ENCODE results near the gene HIP1R. TPM values are rescaled to one million over a fixed set of nuclear protein-coding genes. Genes with fewer than 3 reads are reported as not detected.

The HIP1R gene
- total and polyA plus RNA-seq, 10 of the 15 experiments (the other 5 are each of a cell fraction or from before 2014, with no cell fraction given) = 0.18 to 27.7 (median 11.7) TPM

- H3K9me3 ChIP-seq (replicated peaks; ENCODE audit: control insufficient read depth, insufficient read depth, low read length) = no peaks in the 10 kb centered on the region
- DNase-seq (ENCODE audit: low read depth, low spot score) = no peak
- intact Hi-C loops (cut with micrococcal nuclease; ENCODE audit: unreplicated experiment) (no loop called here), in situ Hi-C loops (cut with MboI) (loop anchor here (25.0 kb wide), 1 partner anchor 383 kb away; the partner anchor contains the start of genes MPHOSPH9 and MTRFR)
- H3K27me3 ChIP-seq (replicated peaks in 1 of 2; ENCODE audit: control insufficient read depth in 2 of 2, insufficient read depth in 2 of 2, low read length in 1 of 2) = no peaks in the 10 kb centered on the region; a peak in 1 of 4 replicates
- H2AFZ ChIP-seq (ENCODE audit: control insufficient read depth, low read depth, low read length) = no peak overlapping the region
- no peak overlapping the region for H3K4me3 ChIP-seq
- BruUV-seq (replicated peaks) = no TSS peak
- no peak for ATAC-seq
- no peaks in the 10 kb centered on the region for H3K4me1 ChIP-seq (ENCODE audit: control insufficient read depth, insufficient read depth, low read length)
- WGBS (ENCODE audit: insufficient coverage, insufficient replicate concordance, low lambda C conversion rate, missing lambda C conversion rate) = 73% methylated on average over 17 of the region's 17 CpGs
- H3K4me2 ChIP-seq (ENCODE audit: control insufficient read depth, insufficient read depth) = no peak overlapping the region
- no peak overlapping the region for H3K9ac ChIP-seq (ENCODE audit: control insufficient read depth, insufficient read depth, low read length)
- SMC1A ChIA-PET (ENCODE audit: uncharacterized antibody, unreplicated experiment) = no interaction called here
- no peak for FAIRE-seq
- CTCF ChIA-PET = interaction anchor here (0.6 kb wide), 1 partner anchor 119 kb away, joined by 3 read pairs; no protein-coding TSS in a partner anchor
- H3K27ac ChIP-seq (ENCODE audit: control insufficient read depth, insufficient read depth) = no peak overlapping the region
- no peaks in the 10 kb centered on the region for H4K20me1 ChIP-seq (ENCODE audit: control insufficient read depth, insufficient read depth)
- no peaks in the 10 kb centered on the region for H3K79me2 ChIP-seq (ENCODE audit: control insufficient read depth, insufficient read depth, low read length)
- RAD21 ChIA-PET (ENCODE audit: unreplicated experiment) = interaction anchor here (1.1 kb wide), 1 partner anchor 97 kb away, joined by 3 read pairs; no protein-coding TSS in a partner anchor
- POLR2A ChIA-PET = interaction anchor here (0.7 kb wide), 1 partner anchor 1437 kb away, joined by 4 read pairs; no protein-coding TSS in a partner anchor
- peaks cover 0 to 5% of the 10 kb centered on the region in 2 experiments; a peak in 2 of 4 replicates for H3K36me3 ChIP-seq (ENCODE audit: control insufficient read depth in 2 of 2, insufficient read depth in 2 of 2, low read length in 1 of 2)
- TF ChIP-seq KDM1A (IDR thresholded peaks at IDR 0.05; ENCODE audit: borderline replicate concordance) (no peak), RELA (IDR thresholded peaks at IDR 0.05; ENCODE audit: borderline replicate concordance, partially characterized antibody) (no peak), IRF4 (IDR thresholded peaks at IDR 0.05; ENCODE audit: low read depth, low read length) (no peak), RBBP5 (conservative IDR thresholded peaks at IDR 0.05) (no peak), KLF5 (IDR thresholded peaks at IDR 0.05; ENCODE audit: partially characterized antibody) (no peak), E2F8 (IDR thresholded peaks at IDR 0.05; ENCODE audit: low read depth, partially characterized antibody) (no peak), LARP7 (IDR thresholded peaks at IDR 0.05) (no peak), PAX5 (IDR thresholded peaks at IDR 0.05; ENCODE audit: borderline replicate concordance, low read depth, low read length) (no peak), SRF (IDR thresholded peaks at IDR 0.05; ENCODE audit: low read depth in 2 of 2, low read length in 2 of 2) (no peak), TBL1XR1 (IDR thresholded peaks at IDR 0.05; ENCODE audit: low read depth, low read length) (no peak), RELB (IDR thresholded peaks at IDR 0.05; ENCODE audit: low read depth) (no peak)
Observed at GRCh38 chr12:122854554-122854953, 19.3 kb downstream of the HIP1R start.

All from GM12878 (cell line).